ENCODE measurements around the gene COL8A2.

Gene COL8A2

GRCh38 chr1:36135796-36136195 lies 10.8 kb upstream of the COL8A2 start:
- Mint-ChIP-seq H3K9me3 (no peaks in the 10 kb centered on the region), H3K36me3 (ENCODE audit: low read depth) (peaks cover 6% of the 10 kb centered on the region), H3K4me1 (peaks cover 15% of the 10 kb centered on the region), H3K27ac (no peak overlapping the region), H3K27me3 (ENCODE audit: low read depth, poor library complexity) (peaks cover 5% of the 10 kb centered on the region), H3K4me3 (no peak overlapping the region)
- no peak for TF ChIP-seq CTCF (IDR thresholded peaks at IDR 0.05)
- DNase-seq, result no peak

- no peak for DNase-seq
- Mint-ChIP-seq H3K4me1 (peaks cover 15% of the 10 kb centered on the region), H3K9me3 (no peaks in the 10 kb centered on the region), H3K36me3 (ENCODE audit: low read depth) (peaks cover 5% of the 10 kb centered on the region), H3K4me3 (no peak overlapping the region), H3K27me3 (ENCODE audit: low read depth, poor library complexity) (peaks cover 8% of the 10 kb centered on the region), H3K27ac (no peak overlapping the region)
- no peak for TF ChIP-seq CTCF (IDR thresholded peaks at IDR 0.05)
Measured at GRCh38 chr1:36135330-36135667, 10.3 kb upstream of the COL8A2 start.

GRCh38 chr1:36134505-36135329 lies 9.7 kb upstream of the COL8A2 start:
- H3K27me3 Mint-ChIP-seq (ENCODE audit: low read depth, poor library complexity), result peaks cover 7% of the 10 kb centered on the region
- H3K27ac Mint-ChIP-seq, result peak overlapping the region; percentile 87
- TF ChIP-seq CTCF (IDR thresholded peaks at IDR 0.05), result peak; percentile 85
- no peak overlapping the region for H3K4me3 Mint-ChIP-seq
- H3K36me3 Mint-ChIP-seq (ENCODE audit: low read depth), result no peaks in the 10 kb centered on the region
- H3K4me1 Mint-ChIP-seq, result peaks cover 15% of the 10 kb centered on the region
- H3K9me3 Mint-ChIP-seq, result no peaks in the 10 kb centered on the region
- peak; percentile 83 for DNase-seq

GRCh38 chr1:36134031-36134430 lies 9.0 kb upstream of the COL8A2 start:
- Mint-ChIP-seq H3K36me3 (ENCODE audit: low read depth) (no peaks in the 10 kb centered on the region), H3K4me3 (no peak overlapping the region), H3K27ac (peak overlapping the region; percentile 87), H3K9me3 (no peaks in the 10 kb centered on the region), H3K27me3 (ENCODE audit: low read depth, poor library complexity) (peaks cover 5% of the 10 kb centered on the region), H3K4me1 (peaks cover 15% of the 10 kb centered on the region)
- TF ChIP-seq CTCF (IDR thresholded peaks at IDR 0.05), result no peak
- no peak for DNase-seq

GRCh38 chr1:36133484-36133883 lies 8.5 kb upstream of the COL8A2 start:
- H3K27me3 Mint-ChIP-seq (ENCODE audit: low read depth, poor library complexity), result peaks cover 5% of the 10 kb centered on the region
- no peak for TF ChIP-seq CTCF (IDR thresholded peaks at IDR 0.05)
- no peak overlapping the region for H3K27ac Mint-ChIP-seq
- no peak overlapping the region for H3K4me3 Mint-ChIP-seq
- no peaks in the 10 kb centered on the region for H3K9me3 Mint-ChIP-seq
- H3K36me3 Mint-ChIP-seq (ENCODE audit: low read depth), result no peaks in the 10 kb centered on the region
- no peak for DNase-seq
- H3K4me1 Mint-ChIP-seq, result peaks cover 15% of the 10 kb centered on the region

- Mint-ChIP-seq H3K36me3 (ENCODE audit: low read depth) (no peaks in the 10 kb centered on the region), H3K9me3 (no peaks in the 10 kb centered on the region), H3K27ac (no peak overlapping the region)
Measured at GRCh38 chr1:36132029-36132428, 7.0 kb upstream of the COL8A2 start.

More at GRCh38 chr1:36132029-36132428, 7.0 kb upstream of the COL8A2 start:
- no peak for DNase-seq
- peaks cover 18% of the 10 kb centered on the region for H3K4me1 Mint-ChIP-seq
- H3K4me3 Mint-ChIP-seq, result no peak overlapping the region
- no peak for TF ChIP-seq CTCF (IDR thresholded peaks at IDR 0.05)
- peaks cover 5% of the 10 kb centered on the region for H3K27me3 Mint-ChIP-seq (ENCODE audit: low read depth, poor library complexity)

All from nephron progenitor cell (in vitro differentiated cells).